ENCODE results near the gene BLVRB.

BLVRB gene

DNA sequence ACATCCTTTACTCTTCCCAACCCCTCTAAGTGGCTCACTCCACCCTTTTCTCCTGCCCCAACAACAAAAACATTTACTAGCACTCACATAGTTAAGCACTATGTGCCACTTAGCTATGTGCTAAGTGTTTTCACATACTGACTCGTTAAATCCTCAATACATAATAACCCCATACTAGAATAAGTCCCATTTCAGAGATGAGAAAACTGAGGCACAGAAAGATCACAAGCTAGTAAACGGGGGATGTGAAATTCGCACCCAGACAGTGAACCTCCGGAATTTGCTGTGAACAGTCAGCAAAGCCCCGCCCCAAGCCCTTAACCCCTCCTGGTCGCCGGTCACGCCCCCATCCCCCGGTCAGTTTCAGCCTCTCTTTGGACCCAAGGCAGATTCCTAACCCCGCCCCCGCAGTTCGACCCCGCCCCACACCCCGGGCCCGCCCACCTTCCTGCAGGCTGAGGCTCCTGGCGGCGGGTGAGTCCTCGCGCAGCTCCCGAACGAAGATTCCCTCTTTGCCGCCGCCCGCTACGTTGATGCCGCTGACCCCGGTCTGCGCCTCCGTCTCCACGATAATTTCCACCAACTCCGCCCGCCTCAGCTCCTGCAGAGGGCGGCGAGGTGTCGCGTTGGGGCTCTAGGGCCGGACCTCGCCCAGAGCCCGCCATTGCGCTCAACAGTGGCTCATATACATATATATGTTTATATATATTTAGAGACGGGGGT lies 62.1 kb downstream of the BLVRB start:
- DNase-seq (ENCODE audit: low read depth), result peak; percentile 59

DNA sequence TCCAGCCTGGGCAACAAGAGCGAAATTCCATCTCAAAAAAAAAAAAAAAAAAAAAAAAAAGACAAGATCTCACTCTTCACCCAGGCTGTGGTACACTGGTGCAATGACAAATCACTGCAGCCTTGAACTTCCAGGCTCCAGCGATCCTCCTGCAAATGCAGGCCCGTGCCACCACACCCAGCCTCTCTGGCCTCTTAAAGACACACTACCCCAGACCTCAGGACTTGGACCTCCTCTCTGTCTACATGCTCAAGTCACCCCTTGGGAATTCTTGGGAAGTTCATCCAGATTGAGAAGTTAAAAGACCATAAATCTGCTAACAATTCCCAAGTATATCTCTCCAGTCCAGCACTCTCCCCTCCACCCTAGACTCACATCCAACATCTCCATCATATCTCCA lies 65.0 kb downstream of the BLVRB start:
- no peak for DNase-seq (ENCODE audit: low read depth)

DNA sequence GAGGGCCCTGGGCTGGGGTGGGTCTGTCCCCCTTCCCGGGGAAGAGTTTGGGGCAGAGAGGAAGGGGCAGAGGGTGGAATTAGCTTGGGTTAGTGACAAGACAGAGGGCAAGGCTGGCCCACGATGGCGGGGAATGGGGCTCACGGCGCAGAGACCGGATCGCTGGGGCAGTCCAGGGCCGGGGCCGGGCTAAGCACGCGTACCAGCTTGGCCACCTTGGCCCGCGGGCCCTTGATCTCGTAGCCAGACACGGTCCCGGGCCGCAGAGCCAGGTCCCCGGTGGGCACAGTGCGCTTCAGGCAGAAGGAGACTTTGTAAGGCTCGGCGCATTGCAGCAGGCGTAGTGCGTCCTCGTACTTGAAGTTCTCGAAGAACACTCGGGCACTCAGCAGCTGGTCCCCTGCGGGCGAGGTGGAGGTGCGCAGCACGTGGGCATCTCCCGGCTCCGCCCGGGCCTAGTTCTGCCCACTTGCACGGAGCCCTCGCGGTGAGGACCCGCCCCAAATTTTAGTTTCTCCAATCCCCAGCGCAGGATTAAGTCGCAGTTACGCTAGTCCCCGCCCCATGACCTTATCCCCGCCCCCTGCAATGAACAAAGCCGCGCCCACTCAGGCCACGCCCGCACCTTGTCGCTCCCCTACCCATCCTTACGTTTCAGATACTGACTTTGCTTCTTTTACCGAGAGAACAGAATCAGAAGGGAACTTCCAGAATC lies 67.0 kb downstream of the BLVRB start:
- DNase-seq (ENCODE audit: low read depth), result no peak

Measured in GM04504 (cell line).